Cardiac muscle cell (in vitro differentiated cells and primary cell): ENCODE measurements around the gene CDK18. TPM values are rescaled to one million over a fixed set of nuclear protein-coding genes. Genes with fewer than 3 reads are reported as not detected.

Experiments
- DNase-seq, 2 donors: peaks; one replicate each; pipeline versions ENCODE4 v3.0.0 to v3.0.0-alpha.2; 2010 to 2017; ENCODE audit warnings: low read depth in 1 of 2, low spot score in 1 of 2
- H3K27ac ChIP-seq: fragments of 200-600 bp; sonication (generic); 2 replicates; pipeline ENCODE4 v1.5.1; 2016
- H3K27me3 ChIP-seq: fragments of 200-600 bp; sonication (generic); 2 replicates; pipeline ENCODE4 v1.6.0; 2016; ENCODE audit warnings: control low read depth
- H3K36me3 ChIP-seq: fragments of 200-600 bp; sonication (generic); 2 replicates; pipeline ENCODE4 v1.5.1; 2016; ENCODE audit warnings: control low read depth
- H3K4me1 ChIP-seq: fragments of 200-600 bp; sonication (generic); 2 replicates; pipeline ENCODE4 v1.8.1; 2017; ENCODE audit warnings: low read depth, mild to moderate bottlenecking, mixed run types
- H3K4me3 ChIP-seq: fragments of 200-600 bp; sonication (generic); 2 replicates; pipeline ENCODE4 v1.5.1; 2016; ENCODE audit warnings: mild to moderate bottlenecking
- H3K9me3 ChIP-seq: fragments of 200-600 bp; sonication (generic); 2 replicates; pipeline ENCODE4 v1.5.1; 2017; ENCODE audit warnings: low read depth, mild to moderate bottlenecking, control low read depth
- polyA plus RNA-seq: library from polyadenylated mRNA; unstranded; fragments of >200 nt; fragmentation: Nextera tagmentation; extraction: Ambion mirVana; gene quantifications from 2 replicates; pipeline ENCODE4 v1.2.1, GENCODE V29; 2016
- total RNA-seq: library from RNA; depleted of rRNA; stranded (reverse); fragments of >200 nt; gene quantifications from 2 replicates; pipeline ENCODE4 v1.2.3, GENCODE V29; 2016
- TF ChIP-seq, protein P1 (sequence below): IDR thresholded peaks from 2 replicates; pipeline ENCODE4 v1.5.1; 2012; ENCODE audit warnings: low read depth, mild to moderate bottlenecking, low read length

The CDK18 gene
- total and polyA plus RNA-seq, 2 experiments from 2014 or later: 29.8 to 42.0 TPM

GRCh38 chr1:205472737-205473441, 31.6 kb upstream of the CDK18 start:
- TF ChIP-seq, protein P1, sequence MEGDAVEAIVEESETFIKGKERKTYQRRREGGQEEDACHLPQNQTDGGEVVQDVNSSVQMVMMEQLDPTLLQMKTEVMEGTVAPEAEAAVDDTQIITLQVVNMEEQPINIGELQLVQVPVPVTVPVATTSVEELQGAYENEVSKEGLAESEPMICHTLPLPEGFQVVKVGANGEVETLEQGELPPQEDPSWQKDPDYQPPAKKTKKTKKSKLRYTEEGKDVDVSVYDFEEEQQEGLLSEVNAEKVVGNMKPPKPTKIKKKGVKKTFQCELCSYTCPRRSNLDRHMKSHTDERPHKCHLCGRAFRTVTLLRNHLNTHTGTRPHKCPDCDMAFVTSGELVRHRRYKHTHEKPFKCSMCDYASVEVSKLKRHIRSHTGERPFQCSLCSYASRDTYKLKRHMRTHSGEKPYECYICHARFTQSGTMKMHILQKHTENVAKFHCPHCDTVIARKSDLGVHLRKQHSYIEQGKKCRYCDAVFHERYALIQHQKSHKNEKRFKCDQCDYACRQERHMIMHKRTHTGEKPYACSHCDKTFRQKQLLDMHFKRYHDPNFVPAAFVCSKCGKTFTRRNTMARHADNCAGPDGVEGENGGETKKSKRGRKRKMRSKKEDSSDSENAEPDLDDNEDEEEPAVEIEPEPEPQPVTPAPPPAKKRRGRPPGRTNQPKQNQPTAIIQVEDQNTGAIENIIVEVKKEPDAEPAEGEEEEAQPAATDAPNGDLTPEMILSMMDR: no peak
- no peak overlapping the region for H3K27ac ChIP-seq

DNA sequence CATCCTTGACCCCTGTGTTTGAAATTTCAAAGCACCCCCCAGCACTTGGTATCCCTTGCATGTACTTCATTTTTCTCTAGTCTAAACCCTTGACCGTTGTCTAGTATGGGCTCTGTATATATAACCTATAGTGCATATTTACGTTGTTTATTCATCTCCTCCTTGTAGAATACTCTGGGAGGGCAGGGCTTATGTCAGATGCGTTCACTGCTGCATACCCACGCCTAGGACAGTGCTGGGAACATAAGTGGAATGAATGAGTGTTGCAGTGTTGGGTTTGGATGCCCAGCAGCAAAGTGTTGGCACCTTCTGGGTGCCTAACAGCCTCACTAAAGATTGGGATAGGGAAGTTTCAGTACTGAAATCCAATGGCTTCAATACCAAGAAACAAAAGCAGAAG, 31.0 kb upstream of the CDK18 start:
- Histone ChIP-seq H3K27ac (no peak overlapping the region), H3K27me3 (no peaks in the 10 kb centered on the region), H3K4me1 (no peaks in the 10 kb centered on the region), H3K4me3 (no peak overlapping the region), H3K36me3 (no peaks in the 10 kb centered on the region), H3K9me3 (no peaks in the 10 kb centered on the region)
- TF ChIP-seq, protein P1: no peak
- DNase-seq: no peak

More at GRCh38 chr1:205472737-205473441, 31.6 kb upstream of the CDK18 start:
- Histone ChIP-seq H3K9me3 (no peaks in the 10 kb centered on the region), H3K4me3 (no peak overlapping the region), H3K4me1 (no peaks in the 10 kb centered on the region), H3K36me3 (no peaks in the 10 kb centered on the region), H3K27me3 (no peaks in the 10 kb centered on the region)
- DNase-seq: peak in 1 of 2 donors; percentile 18

DNA sequence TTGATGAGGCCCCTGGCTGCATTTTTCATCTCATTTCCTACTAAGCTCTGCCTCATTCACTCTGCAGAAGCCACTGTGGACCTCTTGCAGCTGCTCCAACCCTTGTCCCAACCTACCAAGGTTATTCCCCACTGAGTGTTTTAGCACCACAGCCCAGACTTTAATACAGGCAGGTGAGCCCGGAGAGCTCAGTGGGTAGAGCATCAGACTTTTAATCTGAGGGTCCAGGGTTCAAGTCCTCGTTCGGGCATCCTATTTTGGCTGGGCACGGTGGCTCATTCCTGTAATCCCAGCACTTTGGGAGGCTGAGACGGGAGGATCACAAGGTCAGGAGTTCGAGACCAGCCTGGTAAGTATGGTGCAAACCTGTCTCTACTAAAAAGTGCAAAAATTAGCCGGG, 30.5 kb upstream of the CDK18 start:
- Histone ChIP-seq H3K36me3 (no peaks in the 10 kb centered on the region), H3K9me3 (no peaks in the 10 kb centered on the region), H3K27ac (no peak overlapping the region), H3K4me1 (no peaks in the 10 kb centered on the region), H3K27me3 (no peaks in the 10 kb centered on the region), H3K4me3 (no peak overlapping the region)
- TF ChIP-seq, protein P1: no peak
- DNase-seq: no peak

DNA sequence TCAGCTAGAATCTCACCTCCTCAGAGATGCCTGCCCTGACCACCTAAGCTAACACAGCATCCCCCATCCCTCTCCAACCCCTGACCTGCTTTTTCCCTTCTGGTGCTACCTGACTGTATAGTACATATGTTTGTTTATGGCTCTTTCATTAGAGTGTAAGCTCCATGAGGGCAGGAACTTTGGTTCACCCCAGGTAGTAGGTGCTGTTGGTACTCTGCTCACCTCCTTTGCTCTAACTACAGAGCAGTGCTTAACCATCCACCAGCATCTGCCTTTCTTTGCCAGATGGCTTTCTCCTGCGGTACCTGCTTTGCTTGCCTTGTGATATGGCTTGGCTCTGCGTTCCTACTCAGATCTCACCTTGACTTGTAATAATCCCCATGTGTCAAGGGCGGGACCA, 29.9 kb upstream of the CDK18 start:
- Histone ChIP-seq H3K9me3 (no peaks in the 10 kb centered on the region), H3K36me3 (no peaks in the 10 kb centered on the region), H3K4me3 (no peak overlapping the region), H3K4me1 (no peaks in the 10 kb centered on the region), H3K27ac (no peak overlapping the region), H3K27me3 (no peaks in the 10 kb centered on the region)
- TF ChIP-seq, protein P1: no peak
- no peak for DNase-seq

GRCh38 chr1:205475855-205476254, 28.6 kb upstream of the CDK18 start:
- Histone ChIP-seq H3K27ac (no peak overlapping the region), H3K4me3 (no peak overlapping the region), H3K9me3 (no peaks in the 10 kb centered on the region), H3K27me3 (no peaks in the 10 kb centered on the region), H3K36me3 (no peaks in the 10 kb centered on the region), H3K4me1 (no peaks in the 10 kb centered on the region)
- TF ChIP-seq, protein P1: no peak
- no peak for DNase-seq
